ENCODE results near the gene PALMD. TPM values are rescaled to one million over a fixed set of nuclear protein-coding genes. Genes with fewer than 3 reads are reported as not detected.

Gene PALMD
- polyA plus RNA-seq, 1 donor from 2014 or later = not detected

DNA sequence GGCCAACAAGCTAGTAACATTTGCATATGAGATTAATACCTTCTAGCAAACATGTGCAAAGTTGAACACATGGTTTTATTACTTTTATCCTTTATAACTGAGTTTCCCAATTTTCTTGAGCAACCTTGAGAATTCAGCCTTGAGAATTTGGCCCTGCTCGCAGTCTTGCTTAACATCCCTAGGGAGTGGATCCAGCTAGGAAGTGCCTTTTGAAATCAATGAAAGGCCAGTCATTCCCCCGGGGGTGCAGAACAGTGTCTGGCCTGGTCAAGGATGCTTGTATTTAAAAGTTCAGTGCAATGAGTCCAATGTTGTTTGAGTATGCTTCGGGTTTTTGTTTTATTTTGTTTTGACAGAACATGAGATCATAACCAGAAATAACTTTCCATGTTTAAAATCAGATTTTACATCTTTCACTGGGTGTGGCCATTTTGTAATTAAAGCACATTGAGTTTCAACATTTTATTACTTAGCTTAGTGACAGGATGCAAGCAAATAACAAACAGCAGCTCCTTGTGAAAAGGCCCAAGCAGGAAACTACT lies 16.7 kb downstream of the PALMD start:
- Mint-ChIP-seq H3K27ac (no peak overlapping the region), H3K4me3 (no peak overlapping the region), H3K9me3 (peaks cover 0 to 2% (median 0%) of the 10 kb centered on the region in 3 donors), H3K4me1 (peaks cover 0 to 1% (median 0%) of the 10 kb centered on the region in 3 donors), H3K36me3 (no peaks in the 10 kb centered on the region), H3K27me3 (peaks cover 6% of the 10 kb centered on the region)

GRCh38 chr1:99663501-99663900 lies 17.6 kb downstream of the PALMD start:
- peaks cover 0 to 2% (median 0%) of the 10 kb centered on the region in 3 donors for H3K9me3 Mint-ChIP-seq
- peaks cover 0 to 1% (median 0%) of the 10 kb centered on the region in 3 donors for H3K4me1 Mint-ChIP-seq
- no peak overlapping the region for H3K4me3 Mint-ChIP-seq
- H3K27me3 Mint-ChIP-seq = peaks cover 6% of the 10 kb centered on the region
- H3K36me3 Mint-ChIP-seq = no peaks in the 10 kb centered on the region
- H3K27ac Mint-ChIP-seq = peak overlapping the region in 1 of 3 donors; percentile 59

DNA sequence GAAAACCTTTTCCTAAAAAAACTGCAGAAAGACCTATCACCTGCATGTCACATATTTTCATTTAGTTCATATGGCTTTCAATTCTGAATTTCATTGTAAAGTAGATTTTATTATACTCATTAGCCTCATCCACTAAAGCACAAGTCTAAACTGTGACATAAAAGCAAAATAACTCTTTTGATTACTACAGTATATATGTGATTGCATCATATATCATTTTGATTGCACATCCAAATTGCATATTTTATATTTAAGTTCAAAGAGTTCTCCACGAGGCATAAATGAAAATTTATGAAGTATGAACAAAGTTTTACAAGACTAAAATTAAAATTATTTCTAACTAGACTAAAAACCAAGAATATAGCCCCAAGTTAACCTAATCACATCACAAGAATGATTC lies 19.3 kb downstream of the PALMD start:
- Mint-ChIP-seq H3K4me3 (no peak overlapping the region), H3K4me1 (no peaks in the 10 kb centered on the region), H3K9me3 (peaks cover 0 to 2% (median 0%) of the 10 kb centered on the region in 3 donors), H3K36me3 (no peaks in the 10 kb centered on the region), H3K27me3 (peaks cover 4% of the 10 kb centered on the region), H3K27ac (no peak overlapping the region)

DNA sequence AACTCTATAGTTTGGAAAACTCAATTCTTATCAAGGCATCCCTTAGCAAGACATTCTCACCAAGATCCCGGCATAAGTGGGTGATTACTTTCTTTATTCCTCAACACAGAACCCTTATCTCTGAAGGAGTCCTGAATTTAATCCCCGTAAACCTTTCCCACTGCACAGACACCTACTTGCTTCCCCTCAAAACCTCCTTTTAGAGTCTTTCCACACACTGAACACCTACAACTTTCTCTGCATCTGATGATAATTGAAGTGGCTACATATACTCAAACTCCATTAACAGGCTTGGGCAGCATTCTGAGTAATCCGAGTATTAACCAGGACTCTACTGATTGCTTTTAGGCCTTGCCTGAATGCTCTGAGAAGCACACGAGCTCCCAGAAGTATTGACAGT lies 23.5 kb downstream of the PALMD start:
- H3K4me1 Mint-ChIP-seq = no peaks in the 10 kb centered on the region
- no peaks in the 10 kb centered on the region for H3K9me3 Mint-ChIP-seq
- no peaks in the 10 kb centered on the region for H3K27me3 Mint-ChIP-seq
- H3K4me3 Mint-ChIP-seq = no peak overlapping the region
- H3K27ac Mint-ChIP-seq = no peak overlapping the region
- no peaks in the 10 kb centered on the region for H3K36me3 Mint-ChIP-seq

- Mint-ChIP-seq H3K4me1 (no peaks in the 10 kb centered on the region), H3K4me3 (no peak overlapping the region), H3K27ac (no peak overlapping the region), H3K36me3 (no peaks in the 10 kb centered on the region), H3K9me3 (no peaks in the 10 kb centered on the region), H3K27me3 (no peaks in the 10 kb centered on the region)
Observed at GRCh38 chr1:99669821-99670220, 23.9 kb downstream of the PALMD start.

DNA sequence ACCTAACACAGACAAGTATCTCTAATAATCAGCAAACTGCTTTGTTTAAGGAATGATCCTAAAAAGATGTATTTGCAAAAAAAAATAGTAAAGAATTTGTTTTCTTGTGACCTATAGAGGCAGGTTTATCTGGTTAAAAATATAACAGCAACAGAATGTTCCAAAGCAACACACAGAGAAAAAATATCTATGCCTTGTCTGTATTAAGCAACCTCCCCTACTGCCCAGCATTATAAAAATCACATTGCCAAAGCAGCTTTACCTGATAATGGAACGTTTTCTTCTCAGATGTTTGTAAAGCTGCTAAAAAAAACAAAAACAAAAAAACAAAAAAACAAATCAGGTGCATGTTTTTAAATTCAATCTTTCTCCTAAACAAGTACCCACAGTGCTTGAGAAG lies 24.7 kb downstream of the PALMD start:
- Mint-ChIP-seq H3K9me3 (no peaks in the 10 kb centered on the region), H3K27me3 (no peaks in the 10 kb centered on the region), H3K36me3 (no peaks in the 10 kb centered on the region), H3K27ac (no peak overlapping the region), H3K4me1 (no peaks in the 10 kb centered on the region), H3K4me3 (no peak overlapping the region)

DNA sequence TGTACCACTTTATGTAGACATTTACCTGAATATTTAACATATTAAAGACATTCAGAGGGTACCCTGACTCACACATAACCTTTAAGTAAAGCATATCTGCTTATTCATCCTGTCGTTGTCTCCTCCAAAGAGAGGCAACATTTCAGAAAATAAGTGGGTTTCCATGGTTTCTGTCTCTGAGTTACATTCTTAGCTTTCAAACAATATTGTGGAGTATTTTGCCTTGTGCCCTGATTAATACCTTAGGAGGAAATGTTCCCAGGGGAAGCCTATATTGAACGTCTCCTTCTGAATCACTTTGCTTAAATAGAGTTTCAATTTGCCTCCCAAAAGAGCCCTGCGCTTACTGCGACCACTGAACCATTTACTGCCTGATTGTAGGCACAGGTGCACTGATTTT lies 26.1 kb downstream of the PALMD start:
- peaks cover 0 to 1% (median 0%) of the 10 kb centered on the region in 3 donors for H3K9me3 Mint-ChIP-seq
- H3K27me3 Mint-ChIP-seq = no peaks in the 10 kb centered on the region
- no peaks in the 10 kb centered on the region for H3K4me1 Mint-ChIP-seq
- H3K27ac Mint-ChIP-seq = no peak overlapping the region
- H3K36me3 Mint-ChIP-seq = no peaks in the 10 kb centered on the region
- H3K4me3 Mint-ChIP-seq = no peak overlapping the region

DNA sequence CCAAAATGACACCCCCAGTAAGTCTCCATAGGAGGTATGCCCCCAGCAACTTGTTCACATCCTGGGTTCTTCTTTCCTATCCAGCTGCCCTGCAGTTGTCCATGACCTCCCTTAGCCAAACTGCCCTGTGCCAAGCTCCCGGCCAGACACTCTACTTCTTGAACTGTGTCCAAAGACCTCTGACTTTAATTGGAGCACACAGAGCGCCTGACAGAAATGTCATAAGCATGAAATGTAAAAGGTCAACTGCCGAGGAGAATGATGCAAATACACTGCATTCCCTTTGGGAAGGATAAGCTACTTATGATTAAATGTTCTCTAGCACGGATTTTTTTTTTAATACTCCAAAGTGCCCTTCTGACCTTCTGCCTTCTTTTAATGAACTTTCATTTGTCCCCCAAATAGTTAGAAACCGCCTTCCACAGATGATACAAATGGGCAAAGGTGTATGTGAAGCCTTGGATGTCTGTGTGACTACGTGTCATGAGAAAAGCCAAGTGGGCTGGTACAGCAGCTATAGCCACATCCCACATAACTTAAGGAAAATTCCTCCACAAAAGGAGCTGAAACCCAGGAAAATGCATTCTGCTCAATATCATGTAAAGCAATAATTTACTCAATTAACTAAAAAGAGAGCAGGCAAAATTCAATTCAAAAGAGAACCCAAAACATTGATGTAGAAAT lies 26.8 kb downstream of the PALMD start:
- H3K27me3 Mint-ChIP-seq = no peaks in the 10 kb centered on the region
- H3K4me1 Mint-ChIP-seq = no peaks in the 10 kb centered on the region
- peaks cover 0 to 1% (median 0%) of the 10 kb centered on the region in 3 donors for H3K9me3 Mint-ChIP-seq
- no peak overlapping the region for H3K27ac Mint-ChIP-seq
- no peaks in the 10 kb centered on the region for H3K36me3 Mint-ChIP-seq
- no peak overlapping the region for H3K4me3 Mint-ChIP-seq

DNA sequence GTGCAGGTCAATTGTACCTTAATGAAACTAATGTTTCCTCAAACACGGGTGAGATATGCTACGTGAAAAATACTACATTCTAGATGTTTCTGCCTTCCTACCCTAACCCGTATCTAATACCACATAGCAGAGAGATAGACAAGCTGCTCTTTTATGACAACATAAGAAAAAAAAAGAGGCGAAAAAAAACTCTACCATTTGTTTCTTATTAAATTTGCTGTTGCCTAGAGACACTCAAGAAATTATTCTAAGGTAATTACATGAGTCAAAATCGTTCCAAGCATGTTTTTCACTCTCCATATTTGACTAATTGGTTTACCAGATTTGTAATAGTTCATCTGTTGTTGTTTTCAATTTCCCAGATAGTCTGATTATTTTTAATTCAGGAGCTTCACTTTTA lies 27.4 kb downstream of the PALMD start:
- no peaks in the 10 kb centered on the region for H3K36me3 Mint-ChIP-seq
- H3K9me3 Mint-ChIP-seq = peaks cover 0 to 1% (median 0%) of the 10 kb centered on the region in 3 donors

DNA sequence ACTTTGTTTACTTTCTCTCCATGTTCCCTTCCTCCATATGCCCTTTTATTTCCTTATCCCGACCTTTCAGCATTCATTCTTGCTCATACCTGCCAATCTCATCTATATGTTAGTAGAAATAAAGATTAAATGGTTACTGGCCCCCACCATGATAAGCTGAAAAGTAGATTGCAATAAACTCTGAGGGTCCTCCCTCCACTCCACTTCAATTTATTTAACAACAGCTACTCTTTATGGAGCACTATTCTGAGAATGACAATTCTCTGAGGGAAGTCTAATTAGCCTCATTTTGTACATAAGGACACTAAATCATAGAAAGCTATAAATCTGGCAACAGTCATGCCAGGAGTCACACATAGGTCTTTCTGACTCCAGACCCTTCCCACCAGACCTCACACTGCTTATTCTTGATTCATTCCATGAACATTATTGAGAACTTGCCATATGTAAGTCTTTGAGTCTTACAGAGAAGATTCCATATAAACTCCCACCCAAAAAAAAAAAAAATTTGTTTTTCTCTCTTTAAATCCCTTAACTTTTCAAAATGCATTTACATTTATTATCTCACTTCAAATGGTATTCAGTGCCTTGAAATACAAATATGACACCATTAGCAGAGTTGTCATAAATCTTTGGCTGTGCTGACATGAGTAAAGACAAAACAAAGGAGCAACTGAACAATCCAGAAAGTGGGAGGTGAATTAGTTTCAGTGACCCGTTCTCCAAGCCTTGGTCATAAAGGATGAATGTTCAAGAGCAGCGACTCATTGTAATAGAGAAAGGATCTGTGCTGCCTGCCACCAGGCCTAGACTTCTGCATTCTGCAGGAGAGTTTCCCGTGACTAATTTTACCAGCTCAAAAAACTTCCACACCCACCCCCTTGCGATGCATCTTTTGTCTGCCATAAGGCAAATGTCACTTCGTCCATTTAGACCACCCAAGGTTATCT lies 28.5 kb downstream of the PALMD start:
- Mint-ChIP-seq H3K27ac (no peak overlapping the region), H3K27me3 (no peaks in the 10 kb centered on the region), H3K9me3 (peaks cover 0 to 1% (median 0%) of the 10 kb centered on the region in 3 donors), H3K4me3 (no peak overlapping the region), H3K4me1 (no peaks in the 10 kb centered on the region), H3K36me3 (no peaks in the 10 kb centered on the region)

More for the DNA sequence above, 27.4 kb downstream of the PALMD start:
- Mint-ChIP-seq H3K4me1 (no peaks in the 10 kb centered on the region), H3K27ac (no peak overlapping the region), H3K27me3 (no peaks in the 10 kb centered on the region), H3K4me3 (no peak overlapping the region)

DNA sequence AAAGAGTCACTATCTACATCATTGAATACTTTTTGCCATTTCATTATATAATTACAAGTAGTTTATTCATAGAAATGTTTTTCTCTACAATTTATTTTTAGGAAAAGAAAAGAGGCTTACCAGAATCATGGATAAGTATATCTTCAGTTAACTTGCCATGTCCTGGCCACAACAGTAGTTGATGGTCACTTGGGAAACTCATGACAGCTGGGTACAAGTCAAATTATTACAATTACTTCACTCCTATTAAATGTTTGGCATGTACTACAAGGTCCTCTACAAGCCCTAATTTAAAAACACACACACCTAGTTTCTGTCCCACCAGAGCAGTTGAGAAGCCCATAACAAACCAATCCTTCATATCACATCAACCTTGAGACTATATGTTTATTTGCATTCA lies 29.4 kb downstream of the PALMD start:
- H3K27ac Mint-ChIP-seq = no peak overlapping the region

GRCh38 chr1:99675994-99676393 lies 30.1 kb downstream of the PALMD start:
- Mint-ChIP-seq H3K36me3 (no peaks in the 10 kb centered on the region), H3K27me3 (no peaks in the 10 kb centered on the region), H3K9me3 (peaks cover 0 to 1% (median 0%) of the 10 kb centered on the region in 3 donors), H3K4me3 (no peak overlapping the region), H3K27ac (no peak overlapping the region), H3K4me1 (no peaks in the 10 kb centered on the region)

More for the DNA sequence above, 29.4 kb downstream of the PALMD start:
- Mint-ChIP-seq H3K9me3 (peaks cover 0 to 1% (median 0%) of the 10 kb centered on the region in 3 donors), H3K27me3 (no peaks in the 10 kb centered on the region), H3K36me3 (no peaks in the 10 kb centered on the region), H3K4me1 (no peaks in the 10 kb centered on the region), H3K4me3 (no peak overlapping the region)

- Mint-ChIP-seq H3K4me3 (no peak overlapping the region), H3K4me1 (no peaks in the 10 kb centered on the region), H3K36me3 (no peaks in the 10 kb centered on the region), H3K27me3 (no peaks in the 10 kb centered on the region), H3K27ac (no peak overlapping the region), H3K9me3 (peaks cover 0 to 1% (median 0%) of the 10 kb centered on the region in 3 donors)
Observed at GRCh38 chr1:99676876-99677275, 31.0 kb downstream of the PALMD start.

DNA sequence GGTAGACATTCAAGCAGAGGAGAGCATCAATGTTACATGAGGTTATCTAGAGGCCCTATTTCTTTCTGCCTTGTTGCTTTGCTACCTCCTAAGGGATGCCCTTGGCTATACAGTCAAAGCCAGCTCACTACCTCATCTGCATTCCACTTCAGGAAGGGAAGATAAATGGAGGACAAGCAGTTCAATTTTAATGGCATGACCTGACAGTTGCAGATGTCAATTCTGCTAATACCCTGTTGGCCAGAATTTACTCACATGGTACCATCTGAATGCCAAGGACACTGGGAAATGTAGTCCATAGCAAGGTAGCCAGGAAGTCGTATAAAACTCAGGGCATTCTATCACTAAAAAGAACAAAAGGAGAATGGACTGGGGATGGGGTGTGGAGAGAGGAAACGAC lies 31.5 kb downstream of the PALMD start:
- Mint-ChIP-seq H3K4me3 (no peak overlapping the region), H3K4me1 (no peaks in the 10 kb centered on the region), H3K27ac (no peak overlapping the region), H3K27me3 (no peaks in the 10 kb centered on the region), H3K36me3 (no peaks in the 10 kb centered on the region), H3K9me3 (peaks cover 0 to 1% (median 0%) of the 10 kb centered on the region in 3 donors)

DNA sequence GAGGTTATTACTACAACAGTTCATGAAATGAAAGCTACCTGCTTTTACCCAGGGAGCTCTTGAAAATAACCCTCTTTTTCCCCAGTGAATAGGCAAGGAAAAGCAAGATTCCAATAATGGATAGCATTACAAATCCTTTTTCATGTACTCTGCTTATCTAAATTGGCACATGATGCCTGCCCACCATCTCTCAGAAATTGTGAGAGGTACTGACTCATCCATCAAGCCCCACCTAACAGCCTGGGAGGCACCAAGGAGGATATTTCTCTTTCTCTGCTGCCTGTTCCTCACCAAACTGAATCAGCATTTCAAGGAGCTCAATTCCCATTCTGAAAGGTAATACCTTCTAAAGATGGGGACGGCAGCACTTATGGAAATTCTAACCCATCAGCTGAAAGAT lies 34.4 kb downstream of the PALMD start:
- H3K4me3 Mint-ChIP-seq = no peak overlapping the region
- H3K27me3 Mint-ChIP-seq = peaks cover 5% of the 10 kb centered on the region
- H3K36me3 Mint-ChIP-seq = no peaks in the 10 kb centered on the region
- H3K27ac Mint-ChIP-seq = no peak overlapping the region
- H3K9me3 Mint-ChIP-seq = peaks cover 0 to 1% (median 0%) of the 10 kb centered on the region in 3 donors
- H3K4me1 Mint-ChIP-seq = no peaks in the 10 kb centered on the region

Measured in IgD-negative memory B cell (primary cell).